HG03139 (cell line): ENCODE data around the gene ID2.

Experiments used
- ATAC-seq: cut with Tn5 transposase; IDR thresholded peaks from one replicate; pipeline ENCODE4 v1.9.1; 2021; ENCODE audit not compliant: unreplicated experiment

ID2 gene

GRCh38 chr2:8667896-8668512, 13.9 kb upstream of the ID2 start:
- no peak for ATAC-seq

GRCh38 chr2:8669157-8669817, 12.6 kb upstream of the ID2 start:
- ATAC-seq = no peak

- no peak for ATAC-seq
These were observed 11.3 kb upstream of the ID2 start for GRCh38 chr2:8670580-8670979.

DNA sequence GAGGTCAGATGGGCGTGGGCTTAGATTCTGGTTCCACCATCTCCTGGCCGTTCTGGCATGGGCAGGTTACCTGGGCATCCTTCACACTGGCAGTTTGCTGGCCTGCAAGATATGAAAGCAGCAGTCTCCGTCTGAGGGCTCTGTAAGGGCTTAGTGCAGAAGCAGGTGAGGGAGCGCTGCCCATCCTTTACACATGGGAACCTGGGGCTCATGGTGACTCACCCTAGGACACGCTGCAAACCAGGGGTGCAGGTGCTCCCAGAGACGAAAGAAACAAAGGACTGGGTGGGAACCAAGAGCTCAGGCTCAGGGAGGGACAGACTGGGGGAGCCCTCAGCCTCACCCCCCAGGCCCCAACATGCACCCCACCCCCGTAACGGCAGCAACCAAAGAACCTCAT, 10.7 kb upstream of the ID2 start:
- no peak for ATAC-seq

GRCh38 chr2:8671802-8672201, 10.1 kb upstream of the ID2 start:
- ATAC-seq = no peak

DNA sequence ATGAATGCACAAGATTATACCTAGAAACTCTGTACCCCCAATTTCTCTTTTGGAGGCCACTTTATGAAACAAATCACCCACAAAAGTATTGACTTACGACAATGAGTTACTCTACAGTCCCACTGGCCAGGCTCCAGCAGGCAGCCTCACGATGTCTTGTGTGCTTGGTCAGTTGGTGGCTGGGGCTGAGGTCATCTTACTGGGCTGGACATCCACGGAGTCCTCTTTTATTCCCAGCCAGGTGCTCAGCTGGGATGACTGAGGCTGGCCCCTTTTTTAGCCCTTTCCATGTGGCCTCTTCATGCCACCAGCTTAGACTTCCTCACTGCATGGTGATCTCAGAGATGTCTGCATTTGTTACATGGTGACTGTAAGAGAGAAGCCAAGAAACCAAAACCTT, 8.9 kb upstream of the ID2 start:
- ATAC-seq = no peak

- no peak for ATAC-seq
These were observed 8.5 kb upstream of the ID2 start for GRCh38 chr2:8673381-8673780.

DNA sequence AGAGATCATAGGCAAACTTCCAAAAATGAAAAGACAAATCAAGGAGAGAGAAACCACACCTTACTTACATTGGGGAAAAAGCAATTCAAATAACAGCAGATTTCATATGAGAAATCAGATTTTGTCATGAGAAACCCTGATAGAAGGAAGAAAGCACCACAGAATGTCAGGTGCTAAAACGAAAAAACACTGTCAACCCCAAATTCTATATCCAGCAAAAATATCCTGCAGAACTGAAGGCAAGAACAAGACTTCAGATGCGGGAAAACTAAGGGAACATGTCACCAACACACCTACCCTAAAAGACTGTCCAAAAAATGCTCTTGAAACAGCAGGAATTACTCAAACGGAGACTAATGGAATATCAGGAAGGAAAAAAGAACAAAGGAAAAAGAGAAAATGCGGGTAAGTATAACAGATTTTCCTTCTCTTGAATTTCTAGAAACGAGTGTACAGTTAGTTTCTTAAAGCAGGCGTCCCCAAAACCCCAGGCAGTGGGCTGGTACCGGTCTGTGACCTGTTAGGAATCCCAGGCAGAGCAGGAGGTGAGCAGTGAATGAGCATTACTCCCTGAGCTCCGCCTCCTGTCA, 7.3 kb upstream of the ID2 start:
- no peak for ATAC-seq

- no peak for ATAC-seq
These were observed 6.3 kb upstream of the ID2 start for GRCh38 chr2:8675543-8675942.

- ATAC-seq = no peak
These were observed 5.5 kb upstream of the ID2 start for GRCh38 chr2:8676191-8676920.

GRCh38 chr2:8676921-8677645, 4.8 kb upstream of the ID2 start:
- no peak for ATAC-seq

- ATAC-seq = no peak
These were observed 3.9 kb upstream of the ID2 start for GRCh38 chr2:8677646-8678592.

- peak; percentile 55 for ATAC-seq
These were observed 2.9 kb upstream of the ID2 start for GRCh38 chr2:8678731-8679566.

DNA sequence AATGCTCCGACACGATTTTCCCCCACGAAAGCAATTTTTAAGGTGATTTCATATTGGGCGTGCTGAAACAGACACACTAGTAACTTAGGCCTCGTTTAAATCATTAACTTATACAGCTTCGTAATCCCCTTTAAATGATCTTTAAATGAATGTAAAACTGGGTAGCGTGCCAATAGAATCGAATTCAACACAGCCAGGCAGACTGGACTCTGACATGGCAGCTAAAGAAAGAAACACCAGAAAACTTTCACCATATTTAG, 2.4 kb upstream of the ID2 start:
- no peak for ATAC-seq

DNA sequence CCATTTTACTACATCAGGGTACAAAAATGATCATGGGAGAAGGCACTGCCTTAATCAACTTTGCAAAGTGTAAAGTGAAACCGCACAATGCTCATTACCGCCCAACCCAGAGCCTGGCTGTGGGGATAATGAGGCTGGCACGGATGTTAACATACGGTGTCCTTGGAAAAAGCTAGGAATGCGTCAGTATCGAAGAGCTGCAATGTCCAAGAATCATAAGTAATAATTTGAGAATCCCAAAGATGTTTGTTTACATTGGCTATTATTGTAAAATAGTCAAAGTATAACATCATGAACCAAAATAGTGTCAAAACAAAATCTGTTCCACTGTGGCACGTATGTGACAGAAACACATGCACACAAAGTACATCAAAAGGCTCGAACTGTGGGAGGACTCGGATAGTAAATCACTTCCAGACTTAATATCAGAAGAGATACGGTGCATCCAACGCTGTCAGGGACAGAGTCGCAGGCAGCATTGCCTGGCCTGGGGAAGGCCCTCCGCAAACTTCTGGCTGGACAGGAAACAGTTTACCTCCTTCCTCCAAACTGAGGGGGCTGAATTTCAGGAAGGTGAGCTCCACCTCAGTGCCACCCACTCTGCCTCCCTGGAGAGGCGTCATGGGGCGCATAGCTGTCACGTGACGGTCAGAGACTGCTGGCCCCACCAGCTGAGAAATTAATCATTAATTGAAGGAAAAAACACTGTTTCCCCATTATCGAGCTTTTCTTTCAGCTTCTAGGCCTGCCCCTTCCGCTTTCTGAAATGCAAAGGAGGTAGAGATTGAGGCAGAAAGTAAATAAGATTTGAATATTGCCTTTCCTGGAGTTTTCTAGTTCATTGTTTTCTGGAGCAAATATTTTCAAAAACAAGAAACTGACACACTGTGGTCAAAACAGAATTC, 1.8 kb upstream of the ID2 start:
- ATAC-seq = no peak

DNA sequence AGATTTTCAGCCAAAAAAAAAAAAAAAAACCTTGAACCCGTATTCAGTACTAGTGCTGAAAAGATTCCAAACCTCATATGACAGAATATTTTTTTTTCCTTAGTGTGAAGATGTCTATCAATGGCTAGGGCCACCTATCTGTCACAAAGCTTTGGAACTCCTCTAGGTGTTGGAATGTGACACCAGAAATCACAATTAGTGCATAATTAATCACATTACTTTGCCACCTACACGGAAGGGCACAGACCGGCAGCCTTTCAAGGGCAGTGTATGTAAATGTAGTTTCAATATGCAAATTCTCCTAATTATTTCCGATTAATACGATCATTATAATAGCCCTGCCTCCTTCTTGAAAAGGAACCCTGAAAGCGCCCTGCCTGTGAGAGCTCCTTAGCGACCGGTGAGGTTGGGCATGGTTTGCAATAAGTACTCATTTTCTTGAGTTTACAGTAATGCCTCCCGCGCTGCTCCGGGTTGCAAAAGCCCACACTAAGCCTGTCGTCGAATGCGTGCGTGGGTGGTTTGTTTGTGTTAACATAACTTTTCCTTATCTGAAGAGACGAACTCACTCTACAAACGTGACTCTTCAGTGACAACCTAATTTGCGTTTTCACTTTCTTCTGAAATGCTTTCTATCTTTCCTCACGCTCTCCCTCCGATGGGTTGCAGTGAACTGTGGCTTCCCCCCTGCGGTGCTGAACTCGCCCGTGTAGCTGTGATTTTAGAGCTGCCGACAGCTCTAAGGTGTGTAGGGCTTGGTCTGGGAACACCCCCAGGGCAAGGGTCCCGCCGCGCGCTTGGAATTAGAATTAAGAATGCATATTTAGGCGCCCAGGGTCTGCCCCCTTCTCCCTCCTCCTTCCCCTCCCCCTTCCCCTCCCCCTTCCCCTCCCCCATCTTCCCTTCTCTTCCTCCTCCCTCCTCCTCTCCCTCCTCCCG, 765 bp upstream of the ID2 start:
- ATAC-seq = no peak
